HG02798 (cell line): ENCODE data around the gene ERF.

ENCODE experiments used
- ATAC-seq: cut with Tn5 transposase; IDR thresholded peaks from one replicate; pipeline ENCODE4 v1.9.1; 2021; ENCODE audit warnings: mild to moderate bottlenecking; ENCODE audit not compliant: unreplicated experiment, poor library complexity

Gene ERF

GRCh38 chr19:42244347-42245220, 10.3 kb downstream of the ERF start:
- peak; percentile 35 for ATAC-seq

- ATAC-seq: peak; percentile 71
Measured at GRCh38 chr19:42242512-42243409, 12.2 kb downstream of the ERF start, which contains the start of gene GSK3A. Gene GSK3A (minus strand): TSS chr19:42242602. CDS start chr19:42242465, 137 bp downstream.

GRCh38 chr19:42242069-42242511, 12.8 kb downstream of the ERF start:
- no peak for ATAC-seq

GRCh38 chr19:42241279-42241678, 13.6 kb downstream of the ERF start:
- ATAC-seq: no peak

- ATAC-seq: no peak
Measured at GRCh38 chr19:42239544-42240220, 15.2 kb downstream of the ERF start.

- no peak for ATAC-seq
Measured at GRCh38 chr19:42235181-42235580, 19.7 kb downstream of the ERF start.

- no peak for ATAC-seq
Measured at GRCh38 chr19:42234364-42234763, 20.6 kb downstream of the ERF start.

- ATAC-seq: no peak
Measured at GRCh38 chr19:42233678-42234292, 21.1 kb downstream of the ERF start.

GRCh38 chr19:42233106-42233505, 21.8 kb downstream of the ERF start:
- ATAC-seq: no peak

- ATAC-seq: no peak
Measured at GRCh38 chr19:42232435-42232834, 22.5 kb downstream of the ERF start.

GRCh38 chr19:42230571-42230970, 24.4 kb downstream of the ERF start:
- no peak for ATAC-seq

GRCh38 chr19:42229855-42230351, 25.0 kb downstream of the ERF start:
- no peak for ATAC-seq

- ATAC-seq: no peak
Measured at GRCh38 chr19:42229301-42229854, 25.6 kb downstream of the ERF start.

- no peak for ATAC-seq
Measured at GRCh38 chr19:42228641-42229040, 26.3 kb downstream of the ERF start.

GRCh38 chr19:42226886-42227285, 28.0 kb downstream of the ERF start:
- no peak for ATAC-seq

- no peak for ATAC-seq
Measured at GRCh38 chr19:42225718-42226292, 29.1 kb downstream of the ERF start.

GRCh38 chr19:42224940-42225717, 29.8 kb downstream of the ERF start:
- ATAC-seq: no peak

- no peak for ATAC-seq
Measured at GRCh38 chr19:42220751-42221097, 34.2 kb downstream of the ERF start.
